Posterior vena cava (tissue), 2 donors: ENCODE results near the gene ZNF862. TPM values are rescaled to one million over a fixed set of nuclear protein-coding genes. Genes with fewer than 3 reads are reported as not detected.
"Not testable (repeated sequence)": the region's sequence is repeated elsewhere in the genome, so short reads cannot be mapped to it uniquely, and the experiment has no call there.

Experiments used
- DNase-seq: peaks from one replicate; pipeline ENCODE4 v3.0.0-alpha.2; 2020; ENCODE audit warnings: low spot score
- intact Hi-C, 2 donors: fragments of 100-400 bp; cut with DNase I; formaldehyde crosslinking; loops; one replicate each; pipeline versions ENCODE4 v1.14.1 to v1.14.2; 2022 to 2023
- total RNA-seq, 2 donors: library from RNA; stranded (reverse); fragmentation: NEBNext Ultra II Directional; extraction: Animal tissue kit (Norgen Biotek cat#: 25700); gene quantifications; one replicate each; pipeline ENCODE4 v1.2.1, GENCODE V29; 2021
- donor health status: DM: yes; HTN: yes; CAD: no.
- donor health status: DM: yes; HTN: yes; CAD: no.

Gene ZNF862
- total RNA-seq, 2 donors from 2014 or later, result 12.6 to 14.2 TPM

- DNase-seq, result peak; percentile 67
- intact Hi-C loops, result loop anchor here in 1 of 2 donors (10.0 kb wide), 1 partner anchor 161 kb away; no protein-coding TSS in a partner anchor
These were observed 45.8 kb downstream of the ZNF862 start for GRCh38 chr7:149884016-149884415.

GRCh38 chr7:149884541-149884940, 46.4 kb downstream of the ZNF862 start:
- intact Hi-C loops, result loop anchor here in 1 of 2 donors (10.0 kb wide), 1 partner anchor 160 kb away; no protein-coding TSS in a partner anchor
- DNase-seq, result peak; percentile 83

- intact Hi-C loops, result loop anchor here in 1 of 2 donors (10.0 kb wide), 1 partner anchor 159 kb away; no protein-coding TSS in a partner anchor
- DNase-seq, result peak; percentile 71
These were observed 47.2 kb downstream of the ZNF862 start for GRCh38 chr7:149885191-149886017.

- intact Hi-C loops, result loop anchor here in 1 of 2 donors (10.0 kb wide), 1 partner anchor 159 kb away; no protein-coding TSS in a partner anchor
These were observed 47.8 kb downstream of the ZNF862 start for GRCh38 chr7:149886018-149886415.

GRCh38 chr7:149887311-149887710, 49.1 kb downstream of the ZNF862 start:
- intact Hi-C loops, result loop anchor here in 1 of 2 donors (10.0 kb wide), 1 partner anchor 157 kb away; no protein-coding TSS in a partner anchor
- DNase-seq, result peak; percentile 47

More at GRCh38 chr7:149886018-149886415, 47.8 kb downstream of the ZNF862 start:
- DNase-seq, result no peak

- intact Hi-C loops, DNase-seq: not testable (repeated sequence)
These were observed 52.5 kb downstream of the ZNF862 start for GRCh38 chr7:149890715-149891114.

GRCh38 chr7:149894957-149895356, 56.8 kb downstream of the ZNF862 start:
- intact Hi-C loops, DNase-seq: not testable (repeated sequence)

- DNase-seq, intact Hi-C loops: not testable (repeated sequence)
These were observed 69.7 kb downstream of the ZNF862 start for GRCh38 chr7:149907776-149908376.

- intact Hi-C loops, DNase-seq: not testable (repeated sequence)
These were observed 72.0 kb downstream of the ZNF862 start for GRCh38 chr7:149910219-149910618.

- intact Hi-C loops, DNase-seq: not testable (repeated sequence)
These were observed 74.0 kb downstream of the ZNF862 start for GRCh38 chr7:149912126-149912525.

Other genes with a start within 250 kb of the ZNF862 start
- 10 to 100 TPM; 10.9 to 12.0 TPM for gene ZNF467, start 64.8 kb upstream of the ZNF862 start, total RNA-seq
- gene ATP6V0E2, start 35.6 kb downstream of the ZNF862 start, total RNA-seq, result 10 to 100 TPM; 13.0 to 13.2 TPM